Naive thymus-derived CD8-positive, alpha-beta T cell (primary cell): Measurements from ENCODE around the gene GLTP. TPM values are rescaled to one million over a fixed set of nuclear protein-coding genes. Genes with fewer than 3 reads are reported as not detected.
A peak's percentile ranks its signal among the peaks of the same experiment; 100 is the strongest.

ENCODE experiments used
- ATAC-seq, 2 donors: fragments of 150-1000 bp; cut with Tn5 transposase in 1 of 2; sonication (Bioruptor Pico), chemical (Tn5 transposase) in 1 of 2; 1 replicate in 1 of 2; 2 replicates in 1 of 2; pipeline ENCODE4 v1.10.0; 2021; ENCODE audit warnings: mild to moderate bottlenecking in 2 of 2, moderate library complexity in 2 of 2
- POLR2A ChIA-PET: fragments of 350-600 bp; sonication (Branson Sonifier 250); formaldehyde crosslinking; loops from one replicate; lab custom pipeline; 2021; ENCODE audit warnings: antibody characterized with exemption; lab: Charles Lee
- DNase-seq, 10 donors: peaks; one replicate each; pipeline versions ENCODE4 v3.0.0 to v3.0.0-alpha.2; 2020 to 2022
- H3K27ac Mint-ChIP-seq, 10 donors: one replicate each; pipeline ENCODE4 v1.8.0; 2020 to 2022; ENCODE audit warnings: mild to moderate bottlenecking in 10 of 10, mixed read lengths in 10 of 10, moderate library complexity in 4 of 10, inconsistent platforms in 1 of 10
- H3K27me3 Mint-ChIP-seq, 5 donors: one replicate each; pipeline ENCODE4 v1.8.0; 2021 to 2022; ENCODE audit warnings: mixed read lengths in 5 of 5
- H3K36me3 Mint-ChIP-seq, 3 donors: one replicate each; pipeline ENCODE4 v1.8.0; 2020 to 2022; ENCODE audit warnings: mixed read lengths in 3 of 3, mild to moderate bottlenecking in 2 of 3, inconsistent platforms in 1 of 3
- H3K4me1 Mint-ChIP-seq, 4 donors: one replicate each; pipeline ENCODE4 v1.8.0; 2021 to 2022; ENCODE audit warnings: mixed read lengths in 4 of 4
- H3K4me3 Mint-ChIP-seq, 10 donors: one replicate each; pipeline ENCODE4 v1.8.0; 2020 to 2022; ENCODE audit warnings: mild to moderate bottlenecking in 10 of 10, mixed read lengths in 10 of 10, moderate library complexity in 6 of 10, inconsistent platforms in 1 of 10
- H3K9me3 Mint-ChIP-seq, 9 donors: one replicate each; pipeline ENCODE4 v1.8.0; 2020 to 2022; ENCODE audit warnings: mixed read lengths in 9 of 9, mild to moderate bottlenecking in 3 of 9, inconsistent platforms in 1 of 9, moderate library complexity in 1 of 9
- polyA plus RNA-seq, 3 donors: library from polyadenylated mRNA; unstranded; fragments of 300-500 nt; fragmentation: Illumina TruSeq; gene quantifications; one replicate each; pipeline ENCODE4 v1.2.3, GENCODE V29; 2021
- total RNA-seq, 8 experiments: library from RNA in 2 of 8; stranded (reverse) in 2 of 8; gene quantifications; one replicate each; pipeline ENCODE4 v1.2.3 and lab custom pipeline; 2021 to 2026

GLTP gene
- total and polyA plus RNA-seq, 5 experiments from 2014 or later = 21.2 to 41.7 (median 29.7) TPM

- peaks cover 20 to 49% (median 41%) of the 10 kb centered on the region in 4 donors for H3K4me1 Mint-ChIP-seq
- POLR2A ChIA-PET = interaction anchor here (0.5 to 1.2 kb wide), 5 partner anchors 8 to 783 kb away, joined by 3 to 4 read pairs (median 4); partner anchors contain the start of gene GLTP
- peak in 3 of 10 donors; percentile 24 to 38 (median 25) for DNase-seq
- no peaks in the 10 kb centered on the region for H3K27me3 Mint-ChIP-seq
- peak overlapping the region; percentile 24 to 82 (median 67) for H3K4me3 Mint-ChIP-seq
- no peaks in the 10 kb centered on the region for H3K9me3 Mint-ChIP-seq
- no peaks in the 10 kb centered on the region for H3K36me3 Mint-ChIP-seq
- H3K27ac Mint-ChIP-seq = peak overlapping the region; percentile 87 to 98 (median 93)
- peak; percentile 49 to 65 for ATAC-seq
Measured at GRCh38 chr12:109888179-109889020, 8.1 kb upstream of the GLTP start.

- Mint-ChIP-seq H3K4me1 (peaks cover 21 to 40% (median 35%) of the 10 kb centered on the region in 4 donors), H3K9me3 (no peaks in the 10 kb centered on the region), H3K36me3 (no peaks in the 10 kb centered on the region), H3K27me3 (peaks cover 0 to 1% (median 0%) of the 10 kb centered on the region in 5 donors), H3K4me3 (no peak overlapping the region), H3K27ac (no peak overlapping the region)
- ATAC-seq = no peak
- POLR2A ChIA-PET = interaction anchor here (1.2 kb wide), 1 partner anchor 38 kb away, joined by 3 read pairs; no protein-coding TSS in a partner anchor
- no peak for DNase-seq
Measured at GRCh38 chr12:109885616-109886015, 5.3 kb upstream of the GLTP start.

DNA sequence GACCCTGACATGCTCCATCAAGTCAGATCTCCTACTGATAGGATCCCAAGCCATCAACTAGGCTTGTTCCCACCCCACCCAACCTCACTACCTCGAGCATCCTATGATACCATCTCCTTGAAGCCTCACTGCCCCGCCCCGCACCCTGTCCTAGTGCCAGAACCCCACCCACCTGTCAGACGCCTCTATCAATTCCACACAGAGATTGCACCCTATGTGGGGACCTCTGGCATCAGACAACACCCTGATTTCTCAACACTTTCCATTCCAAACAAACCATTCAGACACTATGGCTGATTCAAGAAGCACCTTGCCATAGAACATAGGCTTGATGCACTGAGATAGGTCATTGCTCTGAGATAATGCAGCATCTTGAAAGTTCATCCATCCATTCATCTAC, 3.1 kb upstream of the GLTP start:
- no peak for DNase-seq
- POLR2A ChIA-PET = interaction anchor here (0.7 kb wide), 1 partner anchor 12 kb away, joined by 3 read pairs; no protein-coding TSS in a partner anchor
- ATAC-seq = no peak
- Mint-ChIP-seq H3K4me1 (peaks cover 24 to 41% (median 37%) of the 10 kb centered on the region in 4 donors), H3K4me3 (no peak overlapping the region), H3K27ac (no peak overlapping the region), H3K36me3 (no peaks in the 10 kb centered on the region), H3K27me3 (peaks cover 0 to 1% (median 0%) of the 10 kb centered on the region in 5 donors), H3K9me3 (no peaks in the 10 kb centered on the region)

- no peaks in the 10 kb centered on the region for H3K36me3 Mint-ChIP-seq
- ATAC-seq (no peak), DNase-seq (no peak)
- H3K4me3 Mint-ChIP-seq = peak overlapping the region in 4 of 10 donors; percentile 86 to 98 (median 90)
- H3K27ac Mint-ChIP-seq = peak overlapping the region in 4 of 10 donors; percentile 0 to 94 (median 65)
- POLR2A ChIA-PET = no interaction called here
- peaks cover 0 to 1% (median 0%) of the 10 kb centered on the region in 5 donors for H3K27me3 Mint-ChIP-seq
- H3K4me1 Mint-ChIP-seq = peaks cover 20 to 45% (median 37%) of the 10 kb centered on the region in 4 donors
- no peaks in the 10 kb centered on the region for H3K9me3 Mint-ChIP-seq
Measured at GRCh38 chr12:109881752-109882151, 1.4 kb upstream of the GLTP start.

GRCh38 chr12:109880938-109881337, 597 bp upstream of the GLTP start:
- POLR2A ChIA-PET = interaction anchor here (1.1 to 1.5 kb wide), 2 partner anchors 8 to 9 kb away, joined by 4 read pairs; no protein-coding TSS in a partner anchor
- Mint-ChIP-seq H3K4me1 (peaks cover 20 to 52% (median 44%) of the 10 kb centered on the region in 4 donors), H3K9me3 (no peaks in the 10 kb centered on the region), H3K4me3 (peak overlapping the region; percentile 69 to 98 (median 86)), H3K27me3 (peaks cover 0 to 1% (median 0%) of the 10 kb centered on the region in 5 donors), H3K36me3 (no peaks in the 10 kb centered on the region), H3K27ac (peak overlapping the region; percentile 83 to 98 (median 94))
- ATAC-seq (no peak), DNase-seq (peak in 2 of 10 donors; percentile 4 to 13)

- H3K36me3 Mint-ChIP-seq = peaks cover 0 to under 1% (median 0%) of the 10 kb centered on the region in 3 donors
- H3K4me3 Mint-ChIP-seq = peak overlapping the region; percentile 89 to 98 (median 95)
- peaks cover 0 to 1% (median 0%) of the 10 kb centered on the region in 5 donors for H3K27me3 Mint-ChIP-seq
- H3K4me1 Mint-ChIP-seq = peaks cover 27 to 64% (median 57%) of the 10 kb centered on the region in 4 donors
- H3K9me3 Mint-ChIP-seq = no peaks in the 10 kb centered on the region
- H3K27ac Mint-ChIP-seq = peak overlapping the region; percentile 83 to 99 (median 96)
- POLR2A ChIA-PET = interaction anchor here (1.5 kb wide), 1 partner anchor 9 kb away, joined by 4 read pairs; no protein-coding TSS in a partner anchor
- no peak for ATAC-seq
- DNase-seq = peak in 3 of 10 donors; percentile 7 to 14 (median 8)
Measured at GRCh38 chr12:109879351-109880042, 844 bp downstream of the GLTP start.

DNA sequence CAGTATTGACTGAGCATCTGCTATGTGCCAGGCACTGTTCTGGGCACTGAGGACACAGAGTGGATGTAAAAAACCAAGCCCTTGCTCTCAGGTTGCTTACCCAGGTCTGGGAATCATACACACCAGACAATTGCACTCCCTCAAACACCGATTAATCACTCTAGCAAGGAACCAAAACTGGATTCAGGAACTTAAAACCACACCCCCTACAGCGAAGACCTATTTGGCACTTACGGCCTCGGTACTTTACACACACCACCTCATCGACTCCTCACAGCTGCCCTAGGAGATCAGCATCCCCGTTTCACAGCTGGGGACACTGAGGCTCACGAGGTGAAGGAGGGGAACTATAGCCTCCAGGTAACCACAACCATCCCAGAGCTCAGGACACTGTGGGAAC, 1.6 kb downstream of the GLTP start:
- Mint-ChIP-seq H3K4me1 (peaks cover 27 to 68% (median 59%) of the 10 kb centered on the region in 4 donors), H3K4me3 (peak overlapping the region; percentile 89 to 98 (median 95)), H3K9me3 (no peaks in the 10 kb centered on the region), H3K27ac (peak overlapping the region; percentile 11 to 99 (median 90)), H3K27me3 (peaks cover 0 to 1% (median 0%) of the 10 kb centered on the region in 5 donors), H3K36me3 (peaks cover 0 to 8% (median 0%) of the 10 kb centered on the region in 3 donors)
- POLR2A ChIA-PET = interaction anchor here (0.8 kb wide), 1 partner anchor 24 kb away, joined by 3 read pairs; no protein-coding TSS in a partner anchor
- no peak for ATAC-seq
- no peak for DNase-seq

DNA sequence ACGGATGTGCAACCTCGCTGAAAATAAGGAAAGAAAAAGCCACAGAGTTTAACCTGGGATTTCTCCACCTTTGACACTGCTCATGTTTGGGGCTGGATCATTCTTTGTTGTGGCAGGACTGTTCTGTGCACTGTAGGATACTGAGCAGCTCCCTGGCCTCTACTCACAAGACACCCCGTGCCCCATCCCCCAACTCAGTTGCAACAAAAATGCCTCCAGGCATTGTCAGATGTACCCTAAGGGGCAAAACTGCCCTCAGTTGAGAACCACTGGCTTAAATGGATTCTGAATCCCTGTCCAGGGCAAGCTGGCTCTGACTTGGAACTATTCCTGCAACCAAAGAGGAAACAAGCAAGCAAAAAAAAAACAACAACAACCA, 2.1 kb downstream of the GLTP start:
- DNase-seq = no peak
- H3K36me3 Mint-ChIP-seq = peaks cover 0 to 9% (median 0%) of the 10 kb centered on the region in 3 donors
- H3K4me3 Mint-ChIP-seq = peak overlapping the region in 9 of 10 donors; percentile 91 to 98 (median 96)
- ATAC-seq = no peak
- H3K27ac Mint-ChIP-seq = peak overlapping the region in 8 of 10 donors; percentile 14 to 96 (median 77)
- H3K9me3 Mint-ChIP-seq = no peaks in the 10 kb centered on the region
- POLR2A ChIA-PET = interaction anchor here (0.8 kb wide), 1 partner anchor 23 kb away, joined by 3 read pairs; no protein-coding TSS in a partner anchor
- H3K4me1 Mint-ChIP-seq = peaks cover 27 to 68% (median 60%) of the 10 kb centered on the region in 4 donors
- peaks cover 0 to 1% (median 0%) of the 10 kb centered on the region in 5 donors for H3K27me3 Mint-ChIP-seq

GRCh38 chr12:109877504-109878246, 2.7 kb downstream of the GLTP start:
- Mint-ChIP-seq H3K36me3 (peaks cover 0 to 12% (median 0%) of the 10 kb centered on the region in 3 donors), H3K9me3 (no peaks in the 10 kb centered on the region), H3K4me1 (peaks cover 27 to 71% (median 61%) of the 10 kb centered on the region in 4 donors), H3K27me3 (peaks cover 0 to 1% (median 0%) of the 10 kb centered on the region in 5 donors), H3K27ac (peak overlapping the region in 7 of 10 donors; percentile 50 to 96 (median 69)), H3K4me3 (peak overlapping the region in 9 of 10 donors; percentile 36 to 98 (median 51))
- POLR2A ChIA-PET = interaction anchor here (0.6 kb wide), 1 partner anchor 14 kb away, joined by 4 read pairs; no protein-coding TSS in a partner anchor
- ATAC-seq (no peak), DNase-seq (no peak)

DNA sequence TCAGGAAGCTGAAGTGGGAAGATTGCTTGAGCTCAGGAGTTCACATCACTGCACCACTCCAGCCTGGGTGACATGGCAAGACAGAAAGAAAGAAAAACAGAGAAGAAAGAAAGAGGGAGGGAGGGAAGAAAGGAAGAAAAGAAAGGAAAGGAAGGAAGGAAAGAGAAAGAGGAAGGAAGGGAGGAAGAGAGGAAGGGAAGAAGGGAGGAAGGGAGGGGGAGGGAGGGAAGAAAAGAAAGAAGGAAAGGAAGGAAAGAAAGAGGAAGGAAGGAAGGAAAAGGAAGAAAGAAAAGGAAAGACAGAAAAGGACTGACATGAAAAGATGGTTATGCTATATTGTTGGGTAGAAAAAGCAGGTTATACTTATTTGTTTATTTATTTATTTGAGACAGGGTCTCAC, 3.9 kb downstream of the GLTP start:
- POLR2A ChIA-PET = interaction anchor here (1.0 kb wide), 1 partner anchor 356 kb away, joined by 3 read pairs; no protein-coding TSS in a partner anchor
- no peaks in the 10 kb centered on the region for H3K9me3 Mint-ChIP-seq
- DNase-seq (no peak), ATAC-seq (no peak)
- H3K27ac Mint-ChIP-seq = peak overlapping the region in 3 of 10 donors; percentile 15 to 63 (median 52)
- H3K4me3 Mint-ChIP-seq = peak overlapping the region in 1 of 10 donors; percentile 33
- H3K36me3 Mint-ChIP-seq = peaks cover 0 to 16% (median 0%) of the 10 kb centered on the region in 3 donors
- peaks cover 27 to 73% (median 63%) of the 10 kb centered on the region in 4 donors for H3K4me1 Mint-ChIP-seq
- H3K27me3 Mint-ChIP-seq = no peaks in the 10 kb centered on the region

GRCh38 chr12:109875572-109876131, 4.7 kb downstream of the GLTP start:
- H3K36me3 Mint-ChIP-seq = peaks cover 0 to 18% (median 0%) of the 10 kb centered on the region in 3 donors
- H3K27me3 Mint-ChIP-seq = no peaks in the 10 kb centered on the region
- ATAC-seq (no peak), DNase-seq (no peak)
- peak overlapping the region in 1 of 10 donors; percentile 29 for H3K4me3 Mint-ChIP-seq
- POLR2A ChIA-PET = interaction anchor here (1.0 kb wide), 1 partner anchor 355 kb away, joined by 3 read pairs; no protein-coding TSS in a partner anchor
- H3K4me1 Mint-ChIP-seq = peaks cover 26 to 69% (median 59%) of the 10 kb centered on the region in 4 donors
- H3K9me3 Mint-ChIP-seq = no peaks in the 10 kb centered on the region
- H3K27ac Mint-ChIP-seq = peak overlapping the region in 2 of 10 donors; percentile 7 to 36
